Measurements from ENCODE around the gene ELMO1. TPM values are rescaled to one million over a fixed set of nuclear protein-coding genes. Genes with fewer than 3 reads are reported as not detected.

ELMO1 gene
- total RNA-seq, 1 donor: under 0.01 TPM

GRCh38 chr7:36904101-36904500 is 544.6 kb downstream of the ELMO1 start:
- TF ChIP-seq CTCF (IDR thresholded peaks at IDR 0.05; ENCODE audit: insufficient read depth, low read depth, low read length): no peak
- H3K4me3 ChIP-seq (ENCODE audit: low read depth, low read length): no peak overlapping the region
- DNase-seq (ENCODE audit: low read depth): no peak

- no peak overlapping the region for H3K4me3 ChIP-seq (ENCODE audit: low read depth, low read length)
- DNase-seq (ENCODE audit: low read depth): no peak
- no peak for TF ChIP-seq CTCF (IDR thresholded peaks at IDR 0.05; ENCODE audit: insufficient read depth, low read depth, low read length)
Observed at GRCh38 chr7:36900988-36901710, 547.5 kb downstream of the ELMO1 start.

DNA sequence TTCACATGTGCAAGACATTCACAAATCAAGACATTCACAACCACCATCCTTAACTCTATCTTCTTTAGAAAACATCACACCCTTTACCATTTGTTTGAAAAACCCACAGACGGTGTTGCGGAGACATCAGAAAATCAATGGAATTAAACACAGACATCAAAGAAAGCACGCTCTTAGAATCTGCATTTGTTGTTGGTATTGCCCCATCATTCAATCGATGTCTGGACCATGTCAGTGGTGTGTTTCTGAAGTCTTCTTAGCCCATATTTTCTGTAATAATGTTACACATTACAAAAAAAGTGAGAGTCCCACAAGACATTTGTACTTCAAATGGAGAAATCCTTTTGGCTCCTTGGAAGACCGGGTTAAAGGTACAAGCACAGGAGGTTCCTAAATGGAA is 550.5 kb downstream of the ELMO1 start:
- DNase-seq (ENCODE audit: low read depth): no peak
- H3K4me3 ChIP-seq (ENCODE audit: low read depth, low read length): no peak overlapping the region
- no peak for TF ChIP-seq CTCF (IDR thresholded peaks at IDR 0.05; ENCODE audit: insufficient read depth, low read depth, low read length)

GRCh38 chr7:36896956-36897590 is 551.6 kb downstream of the ELMO1 start:
- no peak for DNase-seq (ENCODE audit: low read depth)
- H3K4me3 ChIP-seq (ENCODE audit: low read depth, low read length): no peak overlapping the region
- TF ChIP-seq CTCF (IDR thresholded peaks at IDR 0.05; ENCODE audit: insufficient read depth, low read depth, low read length): no peak

DNA sequence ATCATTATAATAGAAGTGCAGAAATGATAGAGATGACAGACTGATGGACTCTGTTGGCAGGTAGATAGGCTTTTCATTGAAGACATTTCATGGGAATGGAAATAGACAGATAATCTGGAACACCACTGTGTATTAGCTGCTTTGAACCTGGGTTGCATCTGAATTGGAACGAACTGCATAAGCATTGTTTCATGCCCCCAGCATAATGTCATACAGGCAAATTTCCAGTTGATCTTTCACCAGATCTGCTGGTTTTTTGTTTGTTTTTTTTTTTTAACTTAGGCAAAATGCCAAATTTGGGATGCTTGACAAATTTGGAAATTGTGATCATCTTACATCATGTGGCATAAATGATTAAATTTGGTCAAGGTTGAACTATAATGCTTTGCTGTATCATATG is 552.2 kb downstream of the ELMO1 start:
- no peak for TF ChIP-seq CTCF (IDR thresholded peaks at IDR 0.05; ENCODE audit: insufficient read depth, low read depth, low read length)
- H3K4me3 ChIP-seq (ENCODE audit: low read depth, low read length): no peak overlapping the region
- no peak for DNase-seq (ENCODE audit: low read depth)

- DNase-seq (ENCODE audit: low read depth): no peak
- no peak for TF ChIP-seq CTCF (IDR thresholded peaks at IDR 0.05; ENCODE audit: insufficient read depth, low read depth, low read length)
- H3K4me3 ChIP-seq (ENCODE audit: low read depth, low read length): no peak overlapping the region
Observed at GRCh38 chr7:36895192-36895591, 553.5 kb downstream of the ELMO1 start.

All from fibroblast of villous mesenchyme (primary cell).